Gastrocnemius medialis (tissue), 4 donors: Measurements from ENCODE around the gene INPP5E. TPM values are rescaled to one million over a fixed set of nuclear protein-coding genes. Genes with fewer than 3 reads are reported as not detected.

ENCODE experiments used
- ATAC-seq, 2 donors: fragments of 150-250 bp; one replicate each; pipeline ENCODE4 v1.9.1; 2016
- DNase-seq, 2 donors: peaks; one replicate each; pipeline ENCODE4 v3.0.0-alpha.2; 2019
- H3K27ac ChIP-seq, 4 donors: fragments of 200-600 bp; sonication (generic); 1 replicate in 1 of 4; 2 replicates in 3 of 4; pipeline ENCODE4 v1.5.1; 2016 to 2018; ENCODE audit warnings: mild to moderate bottlenecking in 2 of 4, moderate library complexity in 1 of 4
- H3K27me3 ChIP-seq, 3 donors: fragments of 200-600 bp; sonication (generic) in 2 of 3; 1 replicate in 1 of 3; 2 replicates in 2 of 3; pipeline versions ENCODE4 v1.5.1 to v1.6.0; 2016 to 2019; ENCODE audit warnings: mild to moderate bottlenecking in 1 of 3, moderate library complexity in 1 of 3
- H3K36me3 ChIP-seq, 2 donors: fragments of 200-600 bp; sonication (generic) in 1 of 2; one replicate each; pipeline ENCODE4 v1.5.1; 2017 to 2018
- H3K4me1 ChIP-seq, 2 donors: fragments of 200-600 bp; sonication (generic) in 1 of 2; one replicate each; pipeline ENCODE4 v1.5.1; 2016 to 2017; ENCODE audit warnings: mild to moderate bottlenecking in 2 of 2
- H3K4me3 ChIP-seq, 4 donors: fragments of 200-600 bp; sonication (generic) in 3 of 4; 1 replicate in 1 of 4; 2 replicates in 3 of 4; pipeline ENCODE4 v1.5.1; 2016 to 2019; ENCODE audit warnings: mild to moderate bottlenecking in 2 of 4
- H3K9me3 ChIP-seq, 3 donors: fragments of 200-600 bp; sonication (generic) in 2 of 3; 1 replicate in 1 of 3; 2 replicates in 2 of 3; pipeline ENCODE4 v1.5.1; 2016 to 2019
- POLR2A ChIP-seq, 2 donors: fragments of 450-650 bp; IDR thresholded peaks; one replicate each; pipeline ENCODE4 v1.6.1; 2017; ENCODE audit warnings: antibody characterized with exemption in 2 of 2, mild to moderate bottlenecking in 2 of 2, moderate library complexity in 2 of 2
- in situ Hi-C, 4 donors: fragments of 200-750 bp; cut with MboI; loops; one replicate each; pipeline versions ENCODE4 v1.15.0 to v1.8.0; 2017; ENCODE audit warnings: low sequenced_read_pairs in 4 of 4
- intact Hi-C: fragments of 100-400 bp; cut with DNase I; formaldehyde crosslinking; loops from one replicate; pipeline ENCODE4 v1.15.1; 2023; ENCODE audit warnings: low total_unique reads
- total RNA-seq, 4 donors: library from RNA; depleted of rRNA; stranded (reverse); fragments of >200 nt; gene quantifications; one replicate each; pipeline versions ENCODE4 v1.1.0 to v1.2.3, GENCODE V29; 2016
- TF ChIP-seq, protein P1 (sequence below), 5 experiments: fragments of 450-650 bp in 3 of 5; fragments of 200-600 bp in 2 of 5; sonication (generic) in 2 of 5; IDR thresholded peaks in 4 of 5; conservative IDR thresholded peaks in 1 of 5; 1 replicate in 4 of 5; 2 replicates in 1 of 5; pipeline ENCODE4 v1.5.1; 2016 to 2019; ENCODE audit warnings: antibody characterized with exemption in 5 of 5, mild to moderate bottlenecking in 3 of 5, moderate library complexity in 3 of 5

Gene INPP5E
- total RNA-seq, 4 donors from 2014 or later = 5.0 to 6.7 (median 5.9) TPM

- no peak overlapping the region for H3K27ac ChIP-seq
Observed at GRCh38 chr9:136474021-136474640, 34.5 kb upstream of the INPP5E start.

DNA sequence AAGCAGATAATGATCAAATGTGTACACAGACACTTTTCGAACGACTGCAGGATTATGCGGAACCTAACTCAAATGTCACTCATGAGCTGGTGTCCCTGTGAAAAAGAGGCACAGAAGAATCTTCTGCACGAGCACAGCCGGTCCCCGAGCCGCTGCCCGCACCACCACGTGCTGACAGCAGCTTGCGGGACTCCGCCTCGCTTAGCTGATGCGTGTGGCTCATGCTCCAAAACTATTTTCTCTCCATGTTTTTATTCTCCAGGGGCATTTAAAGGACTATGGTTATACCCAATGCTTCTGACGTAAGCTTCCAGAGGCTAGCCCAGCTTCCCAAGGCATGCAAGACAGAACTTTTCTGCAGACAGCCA lies 33.7 kb upstream of the INPP5E start:
- TF ChIP-seq, protein P1, sequence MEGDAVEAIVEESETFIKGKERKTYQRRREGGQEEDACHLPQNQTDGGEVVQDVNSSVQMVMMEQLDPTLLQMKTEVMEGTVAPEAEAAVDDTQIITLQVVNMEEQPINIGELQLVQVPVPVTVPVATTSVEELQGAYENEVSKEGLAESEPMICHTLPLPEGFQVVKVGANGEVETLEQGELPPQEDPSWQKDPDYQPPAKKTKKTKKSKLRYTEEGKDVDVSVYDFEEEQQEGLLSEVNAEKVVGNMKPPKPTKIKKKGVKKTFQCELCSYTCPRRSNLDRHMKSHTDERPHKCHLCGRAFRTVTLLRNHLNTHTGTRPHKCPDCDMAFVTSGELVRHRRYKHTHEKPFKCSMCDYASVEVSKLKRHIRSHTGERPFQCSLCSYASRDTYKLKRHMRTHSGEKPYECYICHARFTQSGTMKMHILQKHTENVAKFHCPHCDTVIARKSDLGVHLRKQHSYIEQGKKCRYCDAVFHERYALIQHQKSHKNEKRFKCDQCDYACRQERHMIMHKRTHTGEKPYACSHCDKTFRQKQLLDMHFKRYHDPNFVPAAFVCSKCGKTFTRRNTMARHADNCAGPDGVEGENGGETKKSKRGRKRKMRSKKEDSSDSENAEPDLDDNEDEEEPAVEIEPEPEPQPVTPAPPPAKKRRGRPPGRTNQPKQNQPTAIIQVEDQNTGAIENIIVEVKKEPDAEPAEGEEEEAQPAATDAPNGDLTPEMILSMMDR (IDR thresholded peaks at IDR 0.05 in 4 of 5, conservative IDR thresholded peaks at IDR 0.05 in 1 of 5) = no peak
- TF ChIP-seq POLR2A (IDR thresholded peaks at IDR 0.05) = no peak
- in situ Hi-C loops (no loop called here), intact Hi-C loops (no loop called here)
- no peaks in the 10 kb centered on the region for H3K9me3 ChIP-seq
- H3K4me1 ChIP-seq = no peaks in the 10 kb centered on the region
- H3K27ac ChIP-seq = no peak overlapping the region
- no peak overlapping the region for H3K4me3 ChIP-seq
- ATAC-seq = no peak
- H3K36me3 ChIP-seq = peaks cover 0 to 85% of the 10 kb centered on the region in 2 donors
- DNase-seq = no peak
- no peaks in the 10 kb centered on the region for H3K27me3 ChIP-seq

More at GRCh38 chr9:136474021-136474640, 34.5 kb upstream of the INPP5E start:
- intact Hi-C loops = no loop called here
- TF ChIP-seq POLR2A (IDR thresholded peaks at IDR 0.05) = no peak
- TF ChIP-seq, protein P1 (IDR thresholded peaks at IDR 0.05 in 4 of 5, conservative IDR thresholded peaks at IDR 0.05 in 1 of 5) = no peak
- no peaks in the 10 kb centered on the region for H3K4me1 ChIP-seq
- no peaks in the 10 kb centered on the region for H3K27me3 ChIP-seq
- H3K36me3 ChIP-seq = peaks cover 0 to 82% of the 10 kb centered on the region in 2 donors
- DNase-seq (no peak), ATAC-seq (no peak)
- no peak overlapping the region for H3K4me3 ChIP-seq
- in situ Hi-C loops = no loop called here
- H3K9me3 ChIP-seq = no peaks in the 10 kb centered on the region

GRCh38 chr9:136472640-136473353 lies 33.2 kb upstream of the INPP5E start:
- H3K4me1 ChIP-seq = no peaks in the 10 kb centered on the region
- H3K27ac ChIP-seq = no peak overlapping the region
- DNase-seq (no peak), ATAC-seq (no peak)
- intact Hi-C loops = no loop called here
- peaks cover 0 to 89% of the 10 kb centered on the region in 2 donors for H3K36me3 ChIP-seq
- no peak overlapping the region for H3K4me3 ChIP-seq
- no peak for TF ChIP-seq POLR2A (IDR thresholded peaks at IDR 0.05)
- TF ChIP-seq, protein P1 (IDR thresholded peaks at IDR 0.05 in 4 of 5, conservative IDR thresholded peaks at IDR 0.05 in 1 of 5) = no peak
- no peaks in the 10 kb centered on the region for H3K9me3 ChIP-seq
- no peaks in the 10 kb centered on the region for H3K27me3 ChIP-seq
- in situ Hi-C loops = no loop called here

- Histone ChIP-seq H3K4me1 (no peaks in the 10 kb centered on the region), H3K27me3 (no peaks in the 10 kb centered on the region), H3K4me3 (no peak overlapping the region), H3K27ac (no peak overlapping the region), H3K9me3 (no peaks in the 10 kb centered on the region), H3K36me3 (peaks cover 0 to 89% of the 10 kb centered on the region in 2 donors)
- intact Hi-C loops (no loop called here), in situ Hi-C loops (no loop called here)
- no peak for DNase-seq
- no peak for ATAC-seq
- TF ChIP-seq POLR2A (IDR thresholded peaks at IDR 0.05) = no peak
- TF ChIP-seq, protein P1 (IDR thresholded peaks at IDR 0.05 in 4 of 5, conservative IDR thresholded peaks at IDR 0.05 in 1 of 5) = no peak
Observed at GRCh38 chr9:136471802-136472487, 32.3 kb upstream of the INPP5E start.
